ENCODE results near the gene ISM1. TPM values are rescaled to one million over a fixed set of nuclear protein-coding genes. Genes with fewer than 3 reads are reported as not detected.

Gene ISM1
- polyA plus RNA-seq, 3 donors = not detected

DNA sequence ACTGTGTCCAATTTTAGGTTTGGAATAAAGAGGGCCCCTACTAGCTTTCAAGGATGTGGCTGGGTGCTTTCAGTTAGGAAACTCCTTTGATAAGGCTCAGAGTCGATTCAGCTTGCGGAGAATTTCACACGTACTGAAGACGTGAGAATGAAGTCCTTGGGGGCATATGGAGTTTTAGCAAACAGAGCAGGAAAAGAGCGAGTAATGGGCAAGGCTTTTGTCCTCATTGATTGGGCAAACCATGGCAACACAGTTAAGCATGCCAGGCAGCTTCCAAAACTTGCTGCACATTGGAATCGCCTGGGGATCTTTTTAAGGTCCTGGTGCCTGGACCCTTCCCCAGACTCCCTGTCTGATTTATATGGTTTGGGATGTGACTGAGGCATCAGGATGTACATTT is 29.2 kb downstream of the ISM1 start:
- Histone ChIP-seq H3K9me3 (replicated peaks in 1 of 2; ENCODE audit: control insufficient read depth in 1 of 2, insufficient read depth in 1 of 2, low read length in 2 of 2) (no peaks in the 10 kb centered on the region), H3K27ac (ENCODE audit: low read depth in 1 of 2, low read length in 2 of 2) (no peak overlapping the region), H2AFZ (ENCODE audit: insufficient read depth, low read depth, low read length, poor library complexity, severe bottlenecking) (no peak overlapping the region), H3K27me3 (ENCODE audit: control insufficient read depth in 2 of 2, insufficient read depth in 2 of 2, low read length in 2 of 2) (no peaks in the 10 kb centered on the region), H4K20me1 (ENCODE audit: insufficient read depth, low read length) (no peaks in the 10 kb centered on the region), H3K4me1 (ENCODE audit: control insufficient read depth in 1 of 2, insufficient read depth in 2 of 2, low read length in 2 of 2) (no peaks in the 10 kb centered on the region), H3K9ac (ENCODE audit: insufficient read depth, low read length, poor library complexity, severe bottlenecking) (no peak overlapping the region), H3K4me3 (replicated peaks in 1 of 3; ENCODE audit: low read depth in 2 of 3, low read length in 3 of 3) (no peak overlapping the region), H3K36me3 (replicated peaks in 1 of 2; ENCODE audit: control insufficient read depth in 1 of 2, insufficient read depth in 2 of 2, low read length in 2 of 2) (no peaks in the 10 kb centered on the region), H3K79me2 (ENCODE audit: insufficient read depth, low read length) (no peaks in the 10 kb centered on the region), H3K4me2 (replicated peaks; ENCODE audit: extremely low read depth, low read length, poor library complexity, severe bottlenecking) (no peak overlapping the region)
- Mint-ChIP-seq H3K27me3 (ENCODE audit: low read depth in 3 of 3) (peaks cover 3 to 4% (median 4%) of the 10 kb centered on the region in 3 donors), H3K4me1 (peaks cover 2% of the 10 kb centered on the region), H3K27ac (no peak overlapping the region), H3K9me3 (peaks cover 0 to 5% (median 0%) of the 10 kb centered on the region in 7 donors), H3K36me3 (no peaks in the 10 kb centered on the region), H3K4me3 (no peak overlapping the region)
- 96% methylated on average over 5 of the region's 6 CpGs for WGBS (ENCODE audit: insufficient coverage)
- TF ChIP-seq CTCF (IDR thresholded peaks at IDR 0.05) = no peak
- no peak for DNase-seq
- intact Hi-C loops (cut with micrococcal nuclease) = no loop called here

GRCh38 chr20:13251106-13251903 is 30.2 kb downstream of the ISM1 start:
- no peak overlapping the region for H2AFZ ChIP-seq (ENCODE audit: insufficient read depth, low read depth, low read length, poor library complexity, severe bottlenecking)
- H3K27me3 ChIP-seq (ENCODE audit: control insufficient read depth in 2 of 2, insufficient read depth in 2 of 2, low read length in 2 of 2) = no peaks in the 10 kb centered on the region
- no peak overlapping the region for H3K9ac ChIP-seq (ENCODE audit: insufficient read depth, low read length, poor library complexity, severe bottlenecking)
- H3K4me1 Mint-ChIP-seq = peaks cover 2% of the 10 kb centered on the region
- no peak overlapping the region for H3K4me3 Mint-ChIP-seq
- H3K27ac ChIP-seq (ENCODE audit: low read depth in 1 of 2, low read length in 2 of 2) = no peak overlapping the region
- no peaks in the 10 kb centered on the region for H3K36me3 ChIP-seq (replicated peaks in 1 of 2; ENCODE audit: control insufficient read depth in 1 of 2, insufficient read depth in 2 of 2, low read length in 2 of 2)
- H3K4me1 ChIP-seq (ENCODE audit: control insufficient read depth in 1 of 2, insufficient read depth in 2 of 2, low read length in 2 of 2) = no peaks in the 10 kb centered on the region
- H3K27ac Mint-ChIP-seq = no peak overlapping the region
- DNase-seq = no peak
- H3K4me2 ChIP-seq (replicated peaks; ENCODE audit: extremely low read depth, low read length, poor library complexity, severe bottlenecking) = no peak overlapping the region
- intact Hi-C loops (cut with micrococcal nuclease) = no loop called here
- H3K27me3 Mint-ChIP-seq (ENCODE audit: low read depth in 3 of 3) = peaks cover 3 to 4% (median 4%) of the 10 kb centered on the region in 3 donors
- 94% methylated on average over 6 of the region's 8 CpGs for WGBS (ENCODE audit: insufficient coverage)
- H3K9me3 Mint-ChIP-seq = peaks cover 0 to 3% (median 0%) of the 10 kb centered on the region in 7 donors
- no peak for TF ChIP-seq CTCF (IDR thresholded peaks at IDR 0.05)
- no peaks in the 10 kb centered on the region for H4K20me1 ChIP-seq (ENCODE audit: insufficient read depth, low read length)
- no peak overlapping the region for H3K4me3 ChIP-seq (replicated peaks in 1 of 3; ENCODE audit: low read depth in 2 of 3, low read length in 3 of 3)
- no peaks in the 10 kb centered on the region for H3K9me3 ChIP-seq (replicated peaks in 1 of 2; ENCODE audit: control insufficient read depth in 1 of 2, insufficient read depth in 1 of 2, low read length in 2 of 2)
- H3K36me3 Mint-ChIP-seq = no peaks in the 10 kb centered on the region
- no peaks in the 10 kb centered on the region for H3K79me2 ChIP-seq (ENCODE audit: insufficient read depth, low read length)
